ENCODE measurements around the gene FBXW2.
"Not testable (repeated sequence)": the region's sequence is repeated elsewhere in the genome, so short reads cannot be mapped to it uniquely, and the experiment has no call there.

FBXW2 gene

DNA sequence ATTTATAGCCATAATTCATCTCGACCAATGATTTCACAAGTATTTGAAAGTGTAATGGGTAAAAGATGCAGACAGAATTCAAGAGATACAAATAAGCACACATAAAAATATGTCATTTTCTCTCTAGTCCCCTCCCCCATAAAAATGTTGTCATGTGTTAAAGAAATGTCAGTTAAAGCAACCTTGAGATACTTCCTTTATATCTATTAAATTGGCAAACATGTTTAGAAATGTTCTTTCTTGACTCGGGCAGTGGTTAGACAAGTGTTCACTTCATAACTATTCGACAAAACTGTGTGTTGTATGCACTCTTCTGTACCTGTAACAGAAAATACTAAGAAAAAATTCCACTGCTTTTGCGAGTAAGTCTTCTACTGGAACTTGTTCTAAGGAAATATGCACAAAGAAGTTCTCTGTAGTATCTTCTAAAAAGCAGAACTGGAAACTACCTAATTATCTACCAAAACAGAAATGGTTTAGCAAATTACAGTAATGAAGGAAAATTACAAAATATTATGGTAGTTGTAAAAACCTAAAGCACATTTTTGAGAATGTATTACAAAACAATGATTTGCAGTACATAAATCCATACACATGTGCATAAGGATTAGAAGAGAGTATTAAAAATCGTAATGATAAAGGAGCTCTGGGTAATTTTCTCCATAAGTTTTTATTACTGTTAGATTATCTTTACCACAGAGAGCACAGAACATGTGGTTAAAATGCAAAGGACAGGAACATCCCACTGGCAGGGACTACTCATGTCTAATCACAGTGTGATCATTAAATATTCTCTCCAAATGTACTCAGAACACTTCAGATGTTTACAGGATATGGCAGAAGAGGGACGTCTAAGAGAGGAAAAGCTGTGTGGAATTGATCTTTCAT, 35.9 kb downstream of the FBXW2 start:
- Histone ChIP-seq H3K9ac (ENCODE audit: low read length) (no peak overlapping the region), H3K27me3 (ENCODE audit: control insufficient read depth, insufficient read depth, low read length) (no peaks in the 10 kb centered on the region), H3K27ac (ENCODE audit: low read depth, low read length) (no peak overlapping the region), H3K4me3 (ENCODE audit: low read length) (no peak overlapping the region), H3K4me1 (ENCODE audit: control insufficient read depth, insufficient read depth, low read length) (no peaks in the 10 kb centered on the region), H3K36me3 (ENCODE audit: control insufficient read depth, insufficient read depth, low read length) (peaks cover 6% of the 10 kb centered on the region)

DNA sequence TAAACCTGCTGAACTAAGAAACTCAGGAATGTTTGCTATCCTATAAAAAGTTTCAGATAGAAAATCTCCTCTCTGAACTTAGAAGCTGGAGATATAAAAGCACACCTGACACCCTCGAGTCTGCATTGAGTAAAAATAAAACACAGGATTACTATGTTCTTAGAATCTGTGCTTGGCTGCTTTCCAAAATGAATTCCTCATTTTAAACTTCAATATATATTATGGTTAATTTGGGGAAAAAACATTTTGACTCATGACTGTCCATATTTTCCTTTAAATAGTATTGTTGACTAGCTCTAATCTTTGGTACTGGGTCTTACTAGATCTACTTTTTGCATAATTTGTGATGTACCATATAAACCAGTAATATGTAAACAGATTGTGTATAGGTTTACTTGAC, 36.7 kb downstream of the FBXW2 start:
- peaks cover 6% of the 10 kb centered on the region for H3K36me3 ChIP-seq (ENCODE audit: control insufficient read depth, insufficient read depth, low read length)
- H3K27ac ChIP-seq (ENCODE audit: low read depth, low read length): no peak overlapping the region
- no peak overlapping the region for H3K9ac ChIP-seq (ENCODE audit: low read length)
- no peaks in the 10 kb centered on the region for H3K4me1 ChIP-seq (ENCODE audit: control insufficient read depth, insufficient read depth, low read length)
- H3K27me3 ChIP-seq (ENCODE audit: control insufficient read depth, insufficient read depth, low read length): no peaks in the 10 kb centered on the region
- H3K4me3 ChIP-seq (ENCODE audit: low read length): no peak overlapping the region

DNA sequence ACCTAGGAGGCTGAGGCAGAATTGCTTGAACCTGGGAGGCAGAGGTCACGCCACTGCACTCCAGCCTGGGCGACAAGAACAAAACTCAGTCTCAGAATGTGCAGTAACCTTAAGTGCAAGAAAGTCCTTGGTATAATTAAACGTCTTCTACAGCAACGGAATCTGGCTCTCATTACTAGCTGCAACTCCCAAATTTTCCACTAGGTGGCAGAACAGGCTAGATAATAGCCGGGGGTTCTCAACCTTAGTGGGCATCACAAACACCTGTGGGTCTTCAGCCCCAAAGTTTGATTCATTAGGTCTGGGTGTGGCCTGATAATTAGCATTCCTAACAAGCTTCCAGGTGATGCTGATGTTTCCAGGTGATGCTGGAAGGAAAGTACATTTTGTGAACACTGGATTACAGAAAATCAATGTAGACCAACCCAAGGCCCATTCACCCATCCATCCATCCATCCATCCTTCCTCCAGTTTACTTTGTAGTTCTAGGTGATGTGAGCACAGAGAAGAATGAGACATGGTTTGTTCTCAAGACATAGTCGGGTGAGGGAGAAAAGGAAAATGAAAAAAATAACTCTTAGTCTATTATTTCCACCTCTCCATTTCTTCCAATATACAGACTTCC, 37.3 kb downstream of the FBXW2 start:
- H3K36me3 ChIP-seq (ENCODE audit: control insufficient read depth, insufficient read depth, low read length): peaks cover under 1% of the 10 kb centered on the region
- H3K9ac ChIP-seq (ENCODE audit: low read length): no peak overlapping the region
- no peaks in the 10 kb centered on the region for H3K4me1 ChIP-seq (ENCODE audit: control insufficient read depth, insufficient read depth, low read length)
- no peak overlapping the region for H3K4me3 ChIP-seq (ENCODE audit: low read length)
- H3K27ac ChIP-seq (ENCODE audit: low read depth, low read length): no peak overlapping the region
- H3K27me3 ChIP-seq (ENCODE audit: control insufficient read depth, insufficient read depth, low read length): no peaks in the 10 kb centered on the region

DNA sequence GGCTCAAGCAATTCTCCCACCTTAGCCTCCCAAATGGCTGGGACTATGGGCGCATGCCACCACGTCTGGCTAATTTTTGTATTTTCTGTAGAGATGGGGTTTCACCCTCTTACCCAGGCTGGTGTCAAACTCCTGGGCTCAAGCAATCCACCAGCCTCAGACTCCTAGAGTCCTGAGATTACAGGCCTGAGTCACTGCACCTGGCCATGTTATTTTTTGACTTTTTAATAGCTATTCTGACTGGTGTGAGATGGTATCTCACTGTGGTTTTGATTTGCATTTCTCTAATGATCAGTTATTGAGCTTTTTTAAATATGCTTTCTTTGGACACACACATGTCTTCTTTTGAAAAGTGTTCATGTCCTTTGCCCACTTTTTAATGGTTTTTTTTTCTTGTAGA, 38.2 kb downstream of the FBXW2 start:
- no peak overlapping the region for H3K27ac ChIP-seq (ENCODE audit: low read depth, low read length)
- no peaks in the 10 kb centered on the region for H3K36me3 ChIP-seq (ENCODE audit: control insufficient read depth, insufficient read depth, low read length)
- no peaks in the 10 kb centered on the region for H3K4me1 ChIP-seq (ENCODE audit: control insufficient read depth, insufficient read depth, low read length)
- no peak overlapping the region for H3K4me3 ChIP-seq (ENCODE audit: low read length)
- no peaks in the 10 kb centered on the region for H3K27me3 ChIP-seq (ENCODE audit: control insufficient read depth, insufficient read depth, low read length)
- no peak overlapping the region for H3K9ac ChIP-seq (ENCODE audit: low read length)

DNA sequence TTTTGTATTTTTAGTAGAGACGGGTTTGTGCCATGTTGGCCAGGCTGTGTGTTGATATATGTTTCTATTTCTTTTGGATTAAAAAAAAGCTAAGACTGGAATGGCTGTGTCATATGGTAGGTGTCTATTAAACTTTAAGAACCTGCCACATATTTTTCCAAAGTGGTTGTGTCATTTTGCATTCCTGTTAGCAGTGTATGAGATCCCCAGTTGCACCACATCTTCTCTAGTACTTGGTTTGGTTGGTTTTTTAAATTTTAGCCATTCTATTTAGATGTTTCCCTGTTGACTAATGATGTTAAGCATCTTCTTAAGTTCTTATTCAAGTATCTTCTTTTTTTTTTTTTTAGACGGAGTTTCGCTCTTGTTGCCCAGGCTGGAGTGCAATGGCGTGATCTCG, 42.8 kb downstream of the FBXW2 start:
- Histone ChIP-seq H3K36me3 (ENCODE audit: control insufficient read depth, insufficient read depth, low read length) (no peaks in the 10 kb centered on the region), H3K27ac (ENCODE audit: low read depth, low read length) (no peak overlapping the region), H3K4me3 (ENCODE audit: low read length) (no peak overlapping the region), H3K9ac (ENCODE audit: low read length) (no peak overlapping the region), H3K27me3 (ENCODE audit: control insufficient read depth, insufficient read depth, low read length) (no peaks in the 10 kb centered on the region), H3K4me1 (ENCODE audit: control insufficient read depth, insufficient read depth, low read length) (no peaks in the 10 kb centered on the region)

DNA sequence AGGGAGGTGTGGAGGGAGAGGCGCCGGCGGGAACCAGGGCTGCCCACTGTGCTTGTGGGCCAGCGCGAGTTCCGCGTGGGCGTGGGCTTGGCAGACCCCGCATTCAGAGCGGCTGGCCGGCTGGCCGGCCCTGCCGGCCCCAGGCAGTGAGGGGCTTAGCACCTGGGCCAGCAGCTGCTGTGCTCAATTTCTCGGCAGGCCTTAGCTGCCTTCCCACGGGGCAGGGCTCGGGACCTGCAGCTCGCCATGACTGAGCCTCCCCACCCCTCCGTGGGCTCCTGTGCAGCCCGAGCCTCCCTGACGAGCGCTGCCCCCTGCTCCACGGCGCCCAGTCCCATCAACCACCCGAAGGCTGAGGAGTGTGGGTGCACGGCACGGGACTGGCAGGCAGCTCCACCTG, 46.9 kb downstream of the FBXW2 start:
- H3K9ac ChIP-seq (ENCODE audit: low read length); H3K27me3 ChIP-seq (ENCODE audit: control insufficient read depth, insufficient read depth, low read length); H3K4me1 ChIP-seq (ENCODE audit: control insufficient read depth, insufficient read depth, low read length); H3K36me3 ChIP-seq (ENCODE audit: control insufficient read depth, insufficient read depth, low read length); H3K27ac ChIP-seq (ENCODE audit: low read depth, low read length); H3K4me3 ChIP-seq (ENCODE audit: low read length): not testable (repeated sequence)

DNA sequence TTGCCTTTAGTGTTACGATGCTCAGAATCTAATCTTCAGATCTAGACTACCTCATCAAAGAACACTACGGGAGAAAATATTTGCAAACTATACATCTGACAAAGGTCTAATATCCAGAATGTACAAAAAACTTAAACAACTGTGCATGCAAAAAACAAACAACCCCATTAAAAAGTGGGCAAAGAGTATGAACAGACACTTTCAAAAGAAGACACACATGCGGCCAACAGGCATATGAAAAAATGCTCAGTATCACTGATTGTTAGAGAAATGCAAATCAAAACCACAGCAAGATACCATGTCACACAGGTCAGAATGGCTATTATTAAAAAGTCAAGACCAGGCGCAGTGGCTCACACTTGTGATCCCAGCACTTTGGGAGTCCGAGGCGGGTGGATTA, 47.9 kb downstream of the FBXW2 start:
- H3K4me3 ChIP-seq (ENCODE audit: low read length): no peak overlapping the region
- H3K36me3 ChIP-seq (ENCODE audit: control insufficient read depth, insufficient read depth, low read length): no peaks in the 10 kb centered on the region
- no peak overlapping the region for H3K27ac ChIP-seq (ENCODE audit: low read depth, low read length)
- no peaks in the 10 kb centered on the region for H3K27me3 ChIP-seq (ENCODE audit: control insufficient read depth, insufficient read depth, low read length)
- H3K4me1 ChIP-seq (ENCODE audit: control insufficient read depth, insufficient read depth, low read length): no peaks in the 10 kb centered on the region
- no peak overlapping the region for H3K9ac ChIP-seq (ENCODE audit: low read length)

DNA sequence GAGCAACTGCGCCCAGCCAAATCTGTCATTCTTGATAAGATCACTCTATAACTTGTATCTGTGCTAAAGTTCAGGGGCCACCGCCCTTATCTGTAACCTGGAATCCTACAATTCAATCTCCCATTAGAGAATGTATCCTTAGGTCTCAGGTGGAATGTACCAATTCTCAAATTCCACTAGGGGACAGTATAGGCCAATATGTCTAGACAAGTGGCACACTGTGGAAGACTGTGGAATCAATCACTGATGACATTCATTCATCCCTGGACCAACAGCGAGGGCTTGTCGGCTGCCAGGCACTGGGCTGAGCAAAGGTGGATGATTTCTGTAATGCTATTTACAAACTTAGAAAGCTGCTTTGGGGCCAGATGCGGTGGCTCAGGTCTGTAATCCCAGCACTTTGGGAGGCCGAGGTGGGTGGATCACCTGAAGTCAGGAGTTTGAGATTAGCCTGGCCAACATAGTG, 50.2 kb downstream of the FBXW2 start:
- Histone ChIP-seq H3K27ac (ENCODE audit: low read depth, low read length) (no peak overlapping the region), H3K36me3 (ENCODE audit: control insufficient read depth, insufficient read depth, low read length) (no peaks in the 10 kb centered on the region), H3K27me3 (ENCODE audit: control insufficient read depth, insufficient read depth, low read length) (no peaks in the 10 kb centered on the region), H3K9ac (ENCODE audit: low read length) (no peak overlapping the region), H3K4me3 (ENCODE audit: low read length) (no peak overlapping the region), H3K4me1 (ENCODE audit: control insufficient read depth, insufficient read depth, low read length) (no peaks in the 10 kb centered on the region)

DNA sequence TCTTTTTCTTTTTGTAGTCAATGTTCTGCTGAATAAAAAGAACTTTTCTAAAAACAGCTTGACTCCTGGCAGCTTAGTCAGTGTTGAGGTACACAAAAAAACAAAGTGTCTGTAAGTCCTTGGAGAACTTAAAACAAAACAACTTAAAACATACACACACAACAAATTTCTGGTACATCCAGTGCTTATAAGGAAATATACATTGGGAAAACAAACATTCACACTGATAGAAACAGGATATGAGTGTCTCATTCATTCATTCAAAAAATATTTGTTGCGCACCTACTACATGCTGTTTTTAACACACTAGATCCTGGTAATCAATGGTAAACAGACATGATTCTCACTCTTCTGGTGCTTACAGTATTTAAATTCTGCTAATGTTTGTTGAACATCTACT, 51.5 kb downstream of the FBXW2 start:
- Histone ChIP-seq H3K4me3 (ENCODE audit: low read length) (no peak overlapping the region), H3K36me3 (ENCODE audit: control insufficient read depth, insufficient read depth, low read length) (no peaks in the 10 kb centered on the region), H3K4me1 (ENCODE audit: control insufficient read depth, insufficient read depth, low read length) (no peaks in the 10 kb centered on the region), H3K27ac (ENCODE audit: low read depth, low read length) (no peak overlapping the region), H3K9ac (ENCODE audit: low read length) (no peak overlapping the region), H3K27me3 (ENCODE audit: control insufficient read depth, insufficient read depth, low read length) (no peaks in the 10 kb centered on the region)

DNA sequence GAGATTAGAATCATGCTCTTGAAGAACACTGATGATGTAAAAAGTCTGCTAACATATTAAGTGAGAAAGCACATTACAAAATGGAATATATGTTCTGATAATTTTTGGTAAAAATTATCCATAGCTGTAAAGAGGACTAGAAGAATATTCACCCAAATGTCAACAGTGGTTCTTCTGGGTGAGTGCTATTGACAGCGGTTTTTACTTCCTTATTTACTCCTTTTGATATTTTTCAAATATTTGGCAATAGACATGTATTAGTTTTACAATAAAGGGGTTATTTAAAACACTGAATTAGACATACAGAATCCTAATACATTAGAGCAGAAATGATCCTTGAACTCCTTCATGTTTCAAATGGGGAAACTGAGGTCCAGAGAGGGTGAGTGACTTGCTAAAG, 52.0 kb downstream of the FBXW2 start:
- Histone ChIP-seq H3K36me3 (ENCODE audit: control insufficient read depth, insufficient read depth, low read length) (no peaks in the 10 kb centered on the region), H3K9ac (ENCODE audit: low read length) (no peak overlapping the region), H3K27ac (ENCODE audit: low read depth, low read length) (no peak overlapping the region), H3K4me1 (ENCODE audit: control insufficient read depth, insufficient read depth, low read length) (no peaks in the 10 kb centered on the region), H3K4me3 (ENCODE audit: low read length) (no peak overlapping the region), H3K27me3 (ENCODE audit: control insufficient read depth, insufficient read depth, low read length) (no peaks in the 10 kb centered on the region)

DNA sequence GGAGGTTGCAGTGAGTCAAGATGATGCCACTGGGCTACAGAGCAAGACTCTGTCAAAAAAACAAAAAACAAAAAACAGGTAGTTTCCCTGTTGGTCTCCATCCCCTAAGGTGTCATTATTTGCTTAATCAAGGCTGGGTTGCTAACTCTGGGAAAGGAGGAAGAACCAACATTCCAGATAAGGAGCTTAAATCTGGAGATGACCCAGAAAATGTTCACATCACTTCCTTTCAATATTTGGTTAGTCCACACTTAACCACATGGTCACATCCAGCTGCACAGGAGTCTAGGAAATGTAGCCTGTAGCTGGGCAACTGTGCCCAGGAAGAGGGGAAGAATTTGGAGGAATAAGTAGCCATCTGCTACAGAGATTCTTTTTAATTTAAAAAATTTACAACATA, 53.1 kb downstream of the FBXW2 start:
- no peaks in the 10 kb centered on the region for H3K27me3 ChIP-seq (ENCODE audit: control insufficient read depth, insufficient read depth, low read length)
- H3K27ac ChIP-seq (ENCODE audit: low read depth, low read length): no peak overlapping the region
- no peaks in the 10 kb centered on the region for H3K36me3 ChIP-seq (ENCODE audit: control insufficient read depth, insufficient read depth, low read length)
- H3K9ac ChIP-seq (ENCODE audit: low read length): no peak overlapping the region
- no peaks in the 10 kb centered on the region for H3K4me1 ChIP-seq (ENCODE audit: control insufficient read depth, insufficient read depth, low read length)
- H3K4me3 ChIP-seq (ENCODE audit: low read length): no peak overlapping the region

DNA sequence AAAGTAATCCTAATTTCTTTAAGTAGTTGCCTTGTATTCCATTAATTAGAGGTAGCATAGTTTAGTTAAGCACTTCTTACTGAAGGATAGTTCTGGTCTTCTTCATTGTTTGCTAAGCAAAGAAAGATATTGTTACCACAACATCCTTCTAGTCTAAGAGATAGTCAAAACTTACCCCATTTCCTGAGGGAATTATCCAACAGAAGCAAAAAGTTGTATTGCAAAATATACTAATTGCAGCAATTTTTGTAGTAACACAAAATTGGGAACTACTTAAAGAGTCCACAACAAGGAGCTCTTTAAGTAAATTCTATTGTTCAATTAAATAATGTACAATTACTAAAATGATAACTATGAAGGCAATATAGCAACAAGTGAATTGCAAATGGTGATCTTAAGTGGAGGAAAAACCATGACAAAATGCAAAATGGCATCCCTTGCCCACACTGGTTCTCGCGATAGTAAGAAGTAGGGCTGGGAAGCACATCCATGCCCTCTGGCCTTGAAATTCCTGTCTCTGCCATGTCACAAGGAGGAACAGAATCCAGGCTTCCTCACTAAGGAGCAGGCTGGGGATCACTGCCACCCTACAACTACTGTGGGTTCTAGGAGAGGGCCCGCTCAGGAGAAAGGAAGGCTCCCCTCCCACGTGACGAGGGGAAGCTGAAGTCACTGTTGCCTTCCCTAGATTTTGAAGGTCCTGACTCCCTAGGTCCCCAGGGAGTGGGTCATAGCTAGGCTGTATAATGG, 55.6 kb downstream of the FBXW2 start:
- Histone ChIP-seq H3K9ac (ENCODE audit: low read length) (no peak overlapping the region), H3K27ac (ENCODE audit: low read depth, low read length) (no peak overlapping the region), H3K4me3 (ENCODE audit: low read length) (no peak overlapping the region), H3K36me3 (ENCODE audit: control insufficient read depth, insufficient read depth, low read length) (no peaks in the 10 kb centered on the region), H3K27me3 (ENCODE audit: control insufficient read depth, insufficient read depth, low read length) (no peaks in the 10 kb centered on the region), H3K4me1 (ENCODE audit: control insufficient read depth, insufficient read depth, low read length) (no peaks in the 10 kb centered on the region)
